ENCODE results near the gene ADGRF1.
"Not testable (repeated sequence)": the region's sequence is repeated elsewhere in the genome, so short reads cannot be mapped to it uniquely, and the experiment has no call there.

The ADGRF1 gene

DNA sequence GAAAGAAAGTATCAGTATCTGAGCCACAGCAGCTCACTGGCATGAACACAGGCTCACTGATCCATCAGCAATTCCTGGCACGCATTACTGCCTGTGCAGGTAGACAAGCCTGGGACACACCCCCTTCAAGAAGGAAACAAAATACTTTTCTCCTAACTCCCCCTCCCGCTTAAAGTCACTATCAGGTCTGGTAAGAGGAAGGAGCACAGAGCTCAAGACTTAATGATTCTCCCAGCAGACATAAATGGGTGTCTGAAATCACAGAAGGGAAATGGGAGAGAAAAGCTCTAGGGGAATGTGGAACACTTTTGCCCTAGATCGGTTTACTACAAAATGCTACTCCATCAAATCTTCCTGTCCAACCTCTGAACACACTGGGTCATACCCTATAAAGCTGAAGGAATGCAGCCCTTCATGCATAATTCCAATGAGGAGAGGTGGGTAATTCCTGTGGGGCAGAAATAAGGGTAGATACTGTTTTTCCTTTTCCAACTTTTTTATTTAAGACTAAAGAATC is at the start of gene ADGRF1:
ADGRF1 (minus strand) TSS at position 58 of the 517 bp plus-strand sequence. CDS start 13,271 bp downstream, outside the sequence.
- H3K4me3 ChIP-seq (ENCODE audit: low read depth, low read length) = no peak within 1 kb of the TSS

DNA sequence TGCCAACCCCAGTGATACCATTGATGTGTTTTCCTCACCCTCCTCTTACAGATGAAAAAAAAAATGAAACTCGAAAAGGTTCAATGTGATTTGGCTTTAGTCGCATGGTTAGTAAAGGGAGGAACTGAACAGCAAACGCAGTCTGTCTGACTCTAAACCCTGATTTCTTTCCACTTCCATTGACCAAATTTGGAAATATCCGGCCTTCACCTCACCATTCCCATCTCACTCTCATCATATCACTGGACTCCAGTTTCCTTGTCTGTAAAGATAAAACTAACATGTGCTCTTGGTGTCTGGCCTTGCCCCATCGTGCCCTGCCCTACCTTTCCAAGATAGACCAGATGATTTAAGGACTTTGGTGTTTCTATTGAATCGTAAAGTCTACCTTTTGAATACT is 48.7 kb upstream of the ADGRF1 start:
- H3K4me3 ChIP-seq (ENCODE audit: low read depth, low read length) = no peak overlapping the region

DNA sequence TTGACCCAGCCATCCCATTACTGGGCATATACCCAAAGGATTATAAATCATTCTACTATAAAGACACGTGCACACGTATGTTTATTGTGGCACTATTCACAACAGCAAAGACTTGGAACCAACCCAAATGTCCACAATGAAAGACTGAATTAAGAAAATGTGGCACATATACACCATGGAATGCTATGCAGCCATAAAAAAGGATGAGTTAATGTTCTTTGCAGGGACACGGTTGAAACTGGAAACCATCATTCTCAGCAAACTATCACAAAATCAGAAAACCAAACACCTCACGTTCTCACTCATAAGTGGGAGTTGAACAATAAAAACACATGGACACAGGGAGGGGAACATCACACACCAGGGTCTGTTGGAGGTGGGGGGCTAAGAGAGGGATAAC is 47.3 kb upstream of the ADGRF1 start:
- not testable (repeated sequence) for H3K4me3 ChIP-seq (ENCODE audit: low read depth, low read length)

DNA sequence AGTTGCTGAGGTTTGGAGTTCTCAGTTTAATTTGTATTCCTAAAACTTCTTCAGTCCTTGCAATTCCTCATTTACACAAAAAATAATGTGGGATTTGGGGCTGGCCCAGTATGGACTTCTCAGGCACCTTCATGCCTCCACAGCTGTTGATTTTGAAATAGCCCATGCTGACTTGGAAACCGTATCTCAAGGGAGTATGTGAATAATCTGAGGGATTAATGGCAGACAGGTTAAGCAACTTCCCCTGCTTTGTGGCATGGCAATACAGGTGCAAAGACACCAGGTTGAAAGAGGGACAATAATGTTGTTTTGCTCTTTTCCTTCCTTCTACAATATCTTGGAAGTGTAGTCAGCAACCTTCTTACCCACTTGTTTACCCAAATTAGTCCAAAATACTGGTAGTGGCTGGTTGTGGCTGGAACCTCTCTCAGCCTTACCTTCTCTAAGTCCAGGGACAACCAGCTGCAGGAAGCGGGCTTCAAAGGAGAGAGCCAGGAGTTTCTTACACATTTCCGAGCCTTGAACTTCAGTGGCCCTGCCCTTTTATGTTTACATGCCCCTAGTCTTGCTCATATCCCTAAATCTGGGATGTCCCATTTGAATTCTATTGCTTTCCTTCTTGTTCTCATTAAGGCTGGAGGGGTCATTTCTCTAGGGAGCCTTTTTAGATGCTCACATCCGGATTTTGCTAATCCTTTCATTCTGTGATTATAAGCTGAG is 44.1 kb upstream of the ADGRF1 start:
- no peak overlapping the region for H3K4me3 ChIP-seq (ENCODE audit: low read depth, low read length)

DNA sequence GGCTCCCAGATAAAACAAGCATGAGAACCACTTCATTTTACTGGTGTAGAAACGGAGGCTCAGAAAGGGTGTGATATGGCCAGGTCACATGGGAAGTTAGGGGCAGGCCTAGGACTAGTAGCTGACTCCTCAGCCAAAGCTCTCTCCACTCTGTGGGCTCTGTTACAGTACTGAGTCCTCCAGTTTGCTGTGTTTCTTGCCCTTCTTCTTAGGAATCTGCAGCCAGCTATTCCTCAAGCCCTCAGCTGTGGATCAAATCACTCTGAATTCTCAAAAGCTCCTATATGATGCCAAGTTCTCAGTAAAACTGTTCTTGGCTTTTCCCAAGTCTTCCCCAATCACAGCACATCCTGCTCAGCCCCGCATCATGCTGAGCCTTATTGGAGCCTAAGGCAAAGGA is 42.5 kb upstream of the ADGRF1 start:
- H3K4me3 ChIP-seq (ENCODE audit: low read depth, low read length) = no peak overlapping the region

DNA sequence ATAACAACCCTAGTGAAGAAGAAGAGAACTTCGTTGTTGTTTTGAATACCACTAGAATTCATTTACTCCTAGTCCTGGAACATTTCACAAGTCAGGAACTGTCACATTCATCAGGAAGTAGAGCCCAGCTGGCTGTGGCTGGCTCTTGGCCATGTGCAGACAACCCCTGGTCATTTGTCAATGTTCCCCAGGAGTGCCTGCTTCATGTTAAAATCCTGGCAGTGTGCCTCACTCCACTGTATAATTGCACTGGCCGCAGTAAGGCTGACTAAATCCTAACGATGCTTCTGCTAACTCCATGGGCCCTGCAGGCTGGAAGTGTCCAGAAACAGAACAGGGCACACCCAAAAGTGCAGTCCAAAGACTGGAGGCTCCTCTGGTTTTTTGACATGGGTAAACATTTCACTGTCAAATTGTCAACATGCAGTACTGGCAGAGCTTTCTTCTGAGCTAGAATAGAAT is 41.5 kb upstream of the ADGRF1 start:
- H3K4me3 ChIP-seq (ENCODE audit: low read depth, low read length) = no peak overlapping the region

DNA sequence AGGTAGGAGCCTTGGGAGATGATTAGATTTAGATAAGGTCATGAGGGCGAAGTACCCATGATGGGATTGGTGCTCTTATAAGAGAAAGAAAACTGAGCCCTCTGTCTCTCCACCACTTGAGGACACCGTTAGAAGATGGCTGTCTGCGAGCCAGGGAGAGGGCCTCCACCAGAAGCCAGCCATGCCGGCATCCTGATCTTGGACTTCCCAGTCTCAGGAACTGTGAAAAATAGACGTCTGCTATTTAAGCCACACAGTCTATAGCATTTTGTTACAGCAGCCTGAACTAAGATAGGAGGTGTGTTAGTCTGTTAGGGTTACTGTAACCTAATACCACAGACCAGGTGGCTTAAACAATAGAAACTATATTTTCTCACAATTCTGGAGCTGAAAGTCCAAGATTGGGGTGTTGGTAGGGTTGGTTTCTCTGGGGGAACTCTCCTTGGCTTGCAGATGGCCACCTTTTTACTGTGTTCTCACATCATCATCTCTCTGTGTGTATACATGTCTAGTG is 38.0 kb upstream of the ADGRF1 start:
- H3K4me3 ChIP-seq (ENCODE audit: low read depth, low read length) = no peak overlapping the region

DNA sequence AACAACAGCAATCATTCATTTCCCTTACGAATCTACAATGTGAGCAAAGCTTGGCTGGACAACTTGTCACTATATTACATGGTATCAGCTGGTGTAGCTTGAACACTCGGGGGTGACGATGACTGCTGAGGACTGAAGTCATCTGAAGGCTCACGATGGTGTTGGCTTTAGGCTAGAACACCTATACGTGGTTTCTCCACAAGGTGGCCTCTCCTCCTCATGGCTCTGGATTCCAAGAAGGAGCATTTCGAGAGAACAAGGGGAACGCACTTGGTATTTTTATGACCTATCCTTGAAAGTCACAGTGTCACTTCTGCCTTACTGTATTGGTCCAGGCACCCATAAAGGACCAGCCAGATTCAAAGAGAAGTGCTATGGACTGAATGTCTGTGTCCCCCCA is 37.5 kb upstream of the ADGRF1 start:
- no peak overlapping the region for H3K4me3 ChIP-seq (ENCODE audit: low read depth, low read length)

DNA sequence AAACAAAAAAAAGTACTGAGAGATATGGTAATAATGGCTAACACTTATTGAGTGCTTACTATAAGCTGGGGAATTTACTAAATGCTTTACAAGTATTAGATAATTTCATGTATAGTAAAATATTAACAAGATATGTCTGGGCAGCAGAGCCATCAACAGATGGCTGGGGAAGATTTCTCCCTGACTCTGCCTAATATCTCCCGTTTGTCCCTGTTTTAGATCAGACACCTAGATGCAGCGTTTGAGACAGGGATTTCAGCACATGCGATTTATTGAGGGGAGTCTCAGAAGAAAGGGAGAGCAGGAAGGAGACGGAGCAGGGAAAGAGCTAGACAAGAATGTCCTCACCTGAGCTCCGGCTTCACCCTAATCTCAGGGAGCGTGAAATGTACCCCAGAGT is 36.9 kb upstream of the ADGRF1 start:
- no peak overlapping the region for H3K4me3 ChIP-seq (ENCODE audit: low read depth, low read length)

DNA sequence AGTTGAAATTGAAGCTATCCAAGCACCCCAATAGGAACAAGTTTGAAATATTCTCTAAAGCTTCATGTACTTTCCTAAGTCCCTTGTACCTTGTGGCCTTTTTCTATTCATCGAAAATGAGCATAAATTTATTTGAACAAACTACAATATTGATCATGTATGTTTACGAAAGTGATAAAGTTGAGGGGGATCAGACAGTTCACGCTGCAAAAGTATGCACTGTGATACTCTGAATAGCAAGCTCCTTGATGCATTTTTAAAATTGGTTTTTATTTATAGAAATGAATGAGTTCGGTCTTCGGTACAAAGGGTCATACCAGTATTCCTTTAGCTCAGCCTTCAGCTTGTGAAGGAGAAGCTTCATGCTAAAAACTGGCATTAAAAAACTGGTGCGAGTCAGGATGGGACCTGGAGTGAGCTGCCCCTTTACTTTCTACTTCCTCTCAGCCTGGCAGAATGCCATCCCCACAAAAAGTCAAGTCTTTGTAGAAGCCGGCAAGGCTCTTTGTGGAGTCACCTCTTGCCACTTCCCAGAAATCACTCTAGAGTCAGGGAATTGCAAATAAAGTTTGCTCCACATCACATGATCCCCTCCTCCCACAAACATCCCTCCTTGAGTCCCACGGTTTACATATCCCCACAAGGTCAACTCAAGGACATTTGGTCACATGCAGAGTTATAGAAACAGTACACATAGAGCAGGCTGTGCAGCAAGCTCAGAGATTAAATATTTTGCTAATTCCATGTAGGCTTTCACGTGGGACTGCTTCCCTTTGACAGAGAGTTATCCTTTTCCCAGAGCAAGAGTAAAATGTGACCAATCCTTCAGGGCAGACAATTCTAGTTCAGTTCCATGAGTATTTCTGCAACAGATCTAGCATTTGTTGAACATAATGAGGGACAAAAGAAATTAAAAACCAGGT is 34.6 kb upstream of the ADGRF1 start:
- H3K4me3 ChIP-seq (ENCODE audit: low read depth, low read length) = no peak overlapping the region

DNA sequence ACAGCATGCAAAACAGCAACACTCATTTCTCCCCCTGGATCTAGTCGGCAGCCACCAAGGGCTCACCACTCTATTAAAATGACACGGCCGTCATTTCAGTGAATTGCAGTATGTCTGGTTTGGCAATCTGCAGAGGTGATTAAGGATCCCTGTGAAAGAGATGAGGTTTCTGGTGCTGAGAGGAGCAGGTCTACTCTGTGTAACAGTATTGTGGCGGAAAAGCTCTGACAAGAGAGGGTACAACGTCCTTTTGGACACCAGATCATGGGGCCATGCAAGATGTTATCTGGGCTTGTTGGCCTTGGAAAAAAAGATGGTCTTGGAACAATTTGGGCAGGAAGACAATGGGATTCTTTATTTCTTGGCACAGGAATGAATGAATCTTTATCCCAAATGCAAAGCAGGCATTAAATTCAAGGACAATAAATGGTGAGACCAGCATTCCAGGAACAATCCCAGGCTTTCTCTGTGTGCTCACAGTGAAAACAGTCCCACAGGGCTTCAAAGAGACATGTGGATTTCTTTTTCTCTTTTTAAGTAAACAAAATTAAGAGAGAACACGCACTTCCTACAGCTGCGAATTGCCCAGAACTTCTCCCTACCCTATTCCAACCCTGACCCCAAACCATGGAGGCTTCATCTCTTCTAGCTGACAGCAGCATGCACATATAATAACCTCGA is 33.7 kb upstream of the ADGRF1 start:
- no peak overlapping the region for H3K4me3 ChIP-seq (ENCODE audit: low read depth, low read length)

DNA sequence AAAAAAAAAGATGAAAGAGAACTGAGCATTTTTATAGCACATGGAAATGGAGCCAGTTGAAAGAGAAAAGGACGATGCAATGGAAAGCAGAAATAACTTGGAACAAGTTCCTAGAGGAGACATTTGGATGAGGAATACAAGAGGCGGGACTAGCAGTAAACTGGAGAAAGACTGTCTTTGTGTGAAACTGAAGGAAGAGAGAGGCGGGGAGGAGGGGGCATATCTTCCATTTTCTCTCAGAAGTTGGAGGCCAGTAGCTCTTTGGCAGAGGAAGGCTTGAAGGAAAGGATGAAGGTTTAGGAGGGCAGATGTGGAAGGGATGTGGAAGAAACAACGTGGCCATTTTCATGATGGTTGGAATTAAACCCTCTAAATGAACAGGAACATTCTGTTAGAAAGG is 33.0 kb upstream of the ADGRF1 start:
- H3K4me3 ChIP-seq (ENCODE audit: low read depth, low read length) = no peak overlapping the region

DNA sequence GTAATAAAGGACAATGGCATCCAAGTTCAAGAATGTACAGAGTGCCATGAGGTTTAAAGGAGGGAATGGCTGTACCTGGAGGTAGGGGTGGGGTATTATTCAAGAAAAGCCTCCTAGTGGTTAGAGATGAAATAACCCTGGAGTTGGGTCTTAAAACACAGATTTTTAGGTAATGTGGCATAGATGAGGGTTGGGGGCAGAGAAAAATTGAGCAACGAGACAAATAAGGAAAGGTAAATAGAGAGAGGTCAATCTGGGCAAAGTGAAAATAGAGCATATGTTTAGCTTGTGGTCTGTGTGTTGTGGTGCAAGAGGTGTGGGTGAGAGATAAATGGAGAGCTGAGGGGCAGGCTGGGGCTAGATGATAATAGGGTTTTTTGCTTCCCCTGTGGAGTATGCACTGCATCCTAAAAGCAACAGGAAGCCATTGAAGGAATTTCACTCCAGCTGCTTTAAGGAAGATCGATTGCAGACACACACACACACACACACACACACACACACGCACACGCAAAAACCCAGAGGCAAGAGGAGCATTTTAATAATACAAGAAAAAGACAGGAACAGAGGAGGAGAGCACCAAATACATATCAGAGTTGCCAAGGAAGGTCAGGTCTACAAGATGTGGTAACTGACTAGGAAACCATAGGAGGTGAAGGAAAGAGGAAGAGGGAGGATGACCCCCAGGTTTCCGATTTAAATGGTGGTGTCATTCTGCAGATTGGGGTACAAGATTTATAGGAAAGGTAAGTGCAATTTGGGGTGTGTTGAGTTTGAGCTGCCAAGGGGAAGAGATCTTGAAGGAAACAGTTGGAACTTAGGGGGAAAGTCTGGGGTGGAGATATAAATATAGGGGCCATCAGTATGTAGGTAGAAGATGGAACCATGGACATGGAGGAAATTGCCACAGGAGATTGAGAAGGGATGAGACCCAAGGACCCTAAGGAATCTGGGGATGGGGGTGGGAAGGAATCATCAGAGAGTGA is 31.3 kb upstream of the ADGRF1 start:
- no peak overlapping the region for H3K4me3 ChIP-seq (ENCODE audit: low read depth, low read length)

DNA sequence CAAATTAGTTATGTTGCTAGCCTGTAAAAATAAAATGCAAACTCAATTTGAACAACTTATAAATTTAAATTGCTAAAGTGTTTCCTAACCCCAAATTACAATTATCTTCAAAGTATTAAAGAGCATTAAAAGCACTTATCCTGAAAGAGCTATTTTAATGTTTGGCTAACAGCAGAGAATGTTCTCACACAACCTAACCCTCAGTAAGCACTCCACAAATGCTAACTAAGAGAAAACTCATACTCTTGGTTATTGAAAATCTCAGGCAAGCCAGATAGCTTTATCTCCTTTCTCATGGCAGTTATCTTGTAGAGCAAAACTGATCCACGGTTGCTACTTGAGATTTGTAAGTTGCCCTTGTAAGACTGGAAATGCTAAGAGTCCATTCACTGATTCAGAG is 30.5 kb upstream of the ADGRF1 start:
- no peak overlapping the region for H3K4me3 ChIP-seq (ENCODE audit: low read depth, low read length)

DNA sequence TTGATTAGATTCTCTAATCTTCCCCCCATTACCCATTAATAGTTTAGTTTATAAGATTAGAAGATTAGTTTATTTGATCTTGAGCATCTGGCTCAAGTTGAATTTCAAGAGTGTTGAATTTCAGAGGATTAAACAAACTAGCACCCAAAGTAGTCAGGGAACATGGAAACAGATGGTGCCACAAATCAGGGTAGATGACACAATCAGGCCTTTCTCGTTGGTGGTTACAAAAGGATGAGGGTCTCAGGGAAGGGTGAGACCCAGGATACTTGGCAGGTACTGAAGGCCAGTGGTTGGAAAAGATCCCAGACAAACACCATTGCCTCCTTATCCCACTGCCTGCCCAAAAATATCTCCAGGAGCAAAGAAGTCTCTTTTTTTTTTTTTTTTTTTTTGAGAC is 29.5 kb upstream of the ADGRF1 start:
- H3K4me3 ChIP-seq (ENCODE audit: low read depth, low read length) = no peak overlapping the region

DNA sequence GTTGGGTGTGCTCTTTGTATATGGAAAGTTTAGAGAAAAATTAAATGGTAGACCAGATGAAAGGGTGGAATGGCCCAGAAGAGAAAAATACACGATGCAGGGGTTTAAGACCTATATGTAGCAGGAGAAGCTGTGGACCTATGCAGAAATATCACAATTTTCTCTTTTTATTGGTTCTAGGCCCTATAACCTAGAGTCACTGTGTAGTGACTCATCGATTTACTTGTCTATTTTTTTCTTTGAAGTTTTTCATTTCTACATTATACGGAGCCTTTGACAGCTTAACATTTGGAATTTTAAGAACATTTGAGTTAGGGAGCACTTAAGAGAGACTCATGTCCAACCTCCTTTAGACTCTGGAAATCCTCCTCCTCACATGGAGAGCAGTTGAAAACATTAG is 28.3 kb upstream of the ADGRF1 start:
- no peak overlapping the region for H3K4me3 ChIP-seq (ENCODE audit: low read depth, low read length)

DNA sequence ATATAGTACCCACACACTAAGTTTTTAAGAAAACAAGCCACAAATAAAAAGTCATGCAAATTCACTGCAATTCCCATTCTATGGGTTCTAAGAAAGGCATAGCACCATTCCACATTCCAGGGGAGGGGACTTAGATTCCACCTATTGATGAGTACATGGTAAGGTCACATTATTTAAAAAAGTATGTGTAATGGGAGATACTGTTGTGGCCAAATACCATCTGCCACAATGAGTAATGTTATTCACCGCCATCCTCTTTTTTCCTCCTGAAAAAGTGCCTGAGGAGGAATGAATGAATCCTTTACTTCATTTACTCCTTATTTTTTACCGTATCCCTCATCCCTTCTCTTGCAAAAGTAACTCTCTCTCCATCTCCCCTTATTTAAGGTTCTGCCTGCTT is 27.0 kb upstream of the ADGRF1 start:
- H3K4me3 ChIP-seq (ENCODE audit: low read depth, low read length) = no peak overlapping the region

DNA sequence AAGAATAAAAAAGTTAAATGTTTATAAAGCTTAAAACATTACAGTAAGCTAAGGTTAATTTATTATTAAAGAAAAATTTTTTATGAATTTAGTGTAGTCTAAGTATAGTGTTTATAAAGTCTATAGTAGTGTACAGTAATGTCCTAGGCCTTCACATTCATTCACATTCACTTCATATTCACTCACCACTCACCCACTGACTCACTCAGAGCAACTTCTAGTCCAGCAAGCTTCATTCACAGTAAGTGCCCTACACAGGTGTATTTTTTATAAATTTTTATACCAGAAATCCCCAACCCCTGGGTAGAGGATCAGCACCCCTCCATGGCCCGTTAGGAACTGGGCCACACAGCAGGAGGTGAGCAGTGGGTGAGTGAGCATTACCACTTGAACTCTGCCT is 24.3 kb upstream of the ADGRF1 start:
- no peak overlapping the region for H3K4me3 ChIP-seq (ENCODE audit: low read depth, low read length)

DNA sequence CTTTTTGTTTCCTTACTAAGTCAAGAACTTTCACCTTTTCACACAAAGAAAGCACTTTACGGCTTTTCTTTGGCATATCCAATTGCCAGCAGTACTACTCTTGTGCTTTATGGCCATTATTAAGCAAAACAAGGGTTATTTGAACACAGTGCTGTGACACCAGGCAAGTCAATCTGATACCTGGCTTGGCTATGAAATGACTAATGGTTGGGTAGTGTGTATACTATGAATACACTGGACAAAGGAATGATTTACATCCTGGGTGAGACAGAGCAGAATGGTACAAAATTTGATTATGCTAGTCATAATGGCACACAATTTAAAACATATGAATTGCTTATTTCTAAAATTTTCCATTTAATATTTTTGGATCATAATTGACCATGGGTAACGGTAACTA is 22.1 kb upstream of the ADGRF1 start:
- H3K4me3 ChIP-seq (ENCODE audit: low read depth, low read length) = no peak overlapping the region

DNA sequence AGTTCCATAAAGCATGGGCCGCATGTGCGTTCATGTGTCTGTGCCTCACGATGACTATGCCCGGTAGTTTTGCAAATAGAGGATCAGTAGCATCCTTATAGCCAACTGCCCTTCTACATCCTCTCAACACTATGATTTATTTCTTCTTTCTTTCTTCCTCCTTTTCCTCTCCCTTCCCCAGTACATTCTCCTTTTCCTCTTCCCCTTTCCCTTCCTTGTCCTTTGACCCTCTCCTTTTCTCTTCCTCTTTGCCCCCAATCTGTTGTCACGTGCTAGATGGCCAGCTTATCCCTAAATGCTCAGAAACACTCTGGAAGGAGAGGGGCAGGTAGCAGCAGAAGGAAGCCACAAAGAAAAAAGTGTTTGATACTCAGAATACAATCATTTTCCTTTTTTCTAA is 20.2 kb upstream of the ADGRF1 start:
- no peak overlapping the region for H3K4me3 ChIP-seq (ENCODE audit: low read depth, low read length)

All from iPS-11a (cell line).